NB4 (cell line): ENCODE measurements around the gene AOPEP.

Experiments
- CTCF ChIP-seq: IDR thresholded peaks from one replicate; pipeline ENCODE4 v1.5.1; 2012; ENCODE audit warnings: low read depth, low read length
- MYC ChIP-seq: IDR thresholded peaks from 2 replicates; pipeline ENCODE4 v1.6.1; 2011; ENCODE audit warnings: low read depth, low read length

DNA sequence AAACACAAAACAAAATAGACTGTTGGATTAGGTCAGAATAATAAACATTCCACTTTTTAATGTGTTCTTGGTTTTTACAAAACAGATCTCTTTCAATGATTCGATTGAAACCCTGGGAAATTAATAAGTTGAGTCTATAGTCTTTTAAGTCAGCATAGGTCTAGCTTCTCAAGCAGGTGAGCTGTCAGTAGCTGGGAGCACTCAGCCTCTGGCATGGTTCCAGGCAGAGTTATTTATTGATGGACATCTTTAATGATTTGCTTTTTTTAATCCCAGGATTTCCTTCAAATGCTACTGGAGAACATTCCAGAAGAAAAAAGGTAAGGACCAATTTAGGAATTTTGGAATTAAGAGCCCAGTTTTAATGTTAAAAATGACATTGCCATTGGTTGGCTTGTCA is 241.0 kb downstream of the AOPEP start:
- TF ChIP-seq CTCF, result no peak
- no peak for TF ChIP-seq MYC
